HepG2 (cell line): ENCODE data around the gene ZC3H4. TPM values are rescaled to one million over a fixed set of nuclear protein-coding genes. Genes with fewer than 3 reads are reported as not detected.

ENCODE experiments used
- CEBPG ChIP-seq: IDR thresholded peaks from 2 replicates; pipeline ENCODE4 v1.6.1; 2016
- CHCHD3 ChIP-seq: sonication (generic); formaldehyde crosslinking; IDR thresholded peaks from 2 replicates; pipeline ENCODE4 v1.8.0; 2022; ENCODE audit warnings: mild to moderate bottlenecking, missing genetic modification reagents, moderate library complexity
- DMAP1 ChIP-seq: IDR thresholded peaks from 2 replicates; pipeline ENCODE4 v1.6.1; 2016
- FOXC1 ChIP-seq: sonication (generic); formaldehyde crosslinking; IDR thresholded peaks from 2 replicates; pipeline ENCODE4 v1.8.0; 2022; ENCODE audit warnings: mild to moderate bottlenecking, missing genetic modification reagents, borderline replicate concordance
- FOXK2 ChIP-seq: fragments of 450-650 bp; IDR thresholded peaks from 2 replicates; pipeline ENCODE4 v1.6.1; 2016
- HDAC2 ChIP-seq: sonication (generic); formaldehyde crosslinking; IDR thresholded peaks from 2 replicates; pipeline ENCODE4 v1.4.0; 2020; ENCODE audit warnings: missing genetic modification reagents
- HNF4G ChIP-seq, 2 experiments: sonication (generic) in 1 of 2; formaldehyde crosslinking in 1 of 2; IDR thresholded peaks; 2 replicates each; pipeline versions ENCODE4 v1.4.0 to v1.6.1; 2011 to 2020; ENCODE audit warnings: borderline replicate concordance in 2 of 2, low read depth in 2 of 2, mild to moderate bottlenecking in 2 of 2, low read length in 1 of 2, missing genetic modification reagents in 1 of 2, moderate library complexity in 1 of 2
- JARID2 ChIP-seq: sonication (generic); formaldehyde crosslinking; IDR thresholded peaks from 2 replicates; pipeline ENCODE4 v1.8.1; 2023; ENCODE audit warnings: missing genetic modification reagents, inconsistent platforms; ENCODE audit not compliant: insufficient replicate concordance
- KDM5A ChIP-seq: fragments of 200-600 bp; sonication (generic); IDR thresholded peaks from 2 replicates; pipeline ENCODE4 v1.7.0; 2018; ENCODE audit warnings: antibody characterized with exemption, mild to moderate bottlenecking, low read length, borderline replicate concordance
- MNT ChIP-seq: fragments of 450-650 bp; IDR thresholded peaks from 2 replicates; pipeline ENCODE4 v1.6.1; 2016
- PPARG ChIP-seq: conservative IDR thresholded peaks from 2 replicates; pipeline ENCODE4 v1.6.1; 2016; ENCODE audit warnings: missing biosample characterization, missing genetic modification reagents
- PTBP1 ChIP-seq: fragments of 200-400 bp; formaldehyde crosslinking; IDR thresholded peaks from 2 replicates; pipeline ENCODE4 v1.6.1; 2018; ENCODE audit warnings: low read length, low read depth; ENCODE audit not compliant: poor library complexity, severe bottlenecking
- SNAI1 ChIP-seq: sonication (generic); formaldehyde crosslinking; IDR thresholded peaks from 2 replicates; pipeline ENCODE4 v1.5.0; 2020; ENCODE audit warnings: mild to moderate bottlenecking, missing genetic modification reagents, borderline replicate concordance
- SP5 ChIP-seq: IDR thresholded peaks from 2 replicates; pipeline ENCODE4 v1.6.1; 2016; ENCODE audit warnings: low read depth, borderline replicate concordance
- SRSF4 ChIP-seq: fragments of 200-400 bp; formaldehyde crosslinking; IDR thresholded peaks from one replicate; pipeline ENCODE4 v1.6.1; 2018; ENCODE audit warnings: mild to moderate bottlenecking, low read depth, low read length, moderate library complexity; ENCODE audit not compliant: poor library complexity, severe bottlenecking
- STAT5B ChIP-seq: sonication (generic); formaldehyde crosslinking; IDR thresholded peaks from 2 replicates; pipeline ENCODE4 v1.4.0; 2020; ENCODE audit warnings: missing genetic modification reagents
- XRCC5 ChIP-seq: fragments of 200-400 bp; formaldehyde crosslinking; optimal IDR thresholded peaks from 2 replicates; pipeline ENCODE3; 2017; ENCODE audit warnings: mild to moderate bottlenecking, low read length
- ZFAT ChIP-seq: sonication (generic); formaldehyde crosslinking; conservative IDR thresholded peaks from 2 replicates; pipeline ENCODE4 v1.8.1; 2023; ENCODE audit warnings: missing genetic modification reagents, inconsistent platforms
- ZNF138 ChIP-seq: sonication (generic); formaldehyde crosslinking; IDR thresholded peaks from 2 replicates; pipeline ENCODE4 v1.5.0; 2020; ENCODE audit warnings: mild to moderate bottlenecking, low read depth, missing genetic modification reagents
- ZNF234 ChIP-seq: sonication (generic); formaldehyde crosslinking; conservative IDR thresholded peaks from 2 replicates; pipeline ENCODE4 v1.5.1; 2020; ENCODE audit warnings: mild to moderate bottlenecking, missing genetic modification reagents
- ZNF333 ChIP-seq: sonication (generic); formaldehyde crosslinking; IDR thresholded peaks from 2 replicates; pipeline ENCODE4 v1.4.0; 2020; ENCODE audit warnings: mild to moderate bottlenecking, missing genetic modification reagents, borderline replicate concordance
- ZNF33B ChIP-seq: sonication (generic); formaldehyde crosslinking; IDR thresholded peaks from 2 replicates; pipeline ENCODE4 v1.5.1; 2020; ENCODE audit warnings: mild to moderate bottlenecking, missing genetic modification reagents
- ZNF674 ChIP-seq: sonication (generic); formaldehyde crosslinking; IDR thresholded peaks from 2 replicates; pipeline ENCODE4 v1.5.0; 2020; ENCODE audit warnings: low read depth, mild to moderate bottlenecking, missing genetic modification reagents
- ZNF720 ChIP-seq: sonication (generic); formaldehyde crosslinking; IDR thresholded peaks from 2 replicates; pipeline ENCODE4 v1.4.0; 2020; ENCODE audit warnings: missing genetic modification reagents
- polyA plus RNA-seq, 8 experiments: library from polyadenylated mRNA; depleted of rRNA in 3 of 8; stranded (reverse) in 7 of 8; unstranded in 1 of 8; fragments of >200 nt; fragmentation: Illumina TruSeq in 4 of 8; extraction: Trizol in 4 of 8; gene quantifications; 2 replicates each; pipeline versions ENCODE4 v1.2.1 to v1.2.3, GENCODE V29; 2011 to 2016; ENCODE audit warnings: low read depth in 4 of 8, missing spikeins in 1 of 8, mixed read lengths in 1 of 8; ENCODE audit not compliant: insufficient read depth in 1 of 8
- total RNA-seq, 5 experiments: library from RNA; depleted of rRNA; stranded (reverse); fragments of >200 nt; fragmentation: Illumina TruSeq; extraction: Trizol; gene quantifications; 2 replicates each; pipeline ENCODE4 v1.2.3, GENCODE V29; 2016; ENCODE audit warnings: low read depth in 1 of 5
- TF ChIP-seq, protein P1 (sequence below): sonication (generic); formaldehyde crosslinking; IDR thresholded peaks from 2 replicates; pipeline ENCODE4 v1.8.1; 2023; ENCODE audit warnings: mild to moderate bottlenecking, moderate library complexity, missing genetic modification reagents
- TF ChIP-seq, protein P2 (sequence below): sonication (generic); formaldehyde crosslinking; IDR thresholded peaks from 2 replicates; pipeline ENCODE4 v1.8.0; 2022; ENCODE audit warnings: missing genetic modification reagents, mild to moderate bottlenecking, borderline replicate concordance
- TF ChIP-seq, protein P3 (sequence below): fragments of 450-650 bp; IDR thresholded peaks from 2 replicates; pipeline ENCODE4 v1.6.1; 2017

The ZC3H4 gene
- total and polyA plus RNA-seq, 2 of the 13 experiments (the other 11 are each of a cell fraction or from before 2014, with no cell fraction given), result 1.8 to 10.7 TPM

- TF ChIP-seq ZFAT (CRISPR knock-in tag), result no peak
- peak; percentile 25 for TF ChIP-seq XRCC5
- TF ChIP-seq STAT5B (CRISPR knock-in tag), result no peak
- 0 out of 2 replicates have a peak, but pooled peaks have one; percentile 50 for TF ChIP-seq DMAP1 (CRISPR knock-in tag)
- TF ChIP-seq, protein P1, sequence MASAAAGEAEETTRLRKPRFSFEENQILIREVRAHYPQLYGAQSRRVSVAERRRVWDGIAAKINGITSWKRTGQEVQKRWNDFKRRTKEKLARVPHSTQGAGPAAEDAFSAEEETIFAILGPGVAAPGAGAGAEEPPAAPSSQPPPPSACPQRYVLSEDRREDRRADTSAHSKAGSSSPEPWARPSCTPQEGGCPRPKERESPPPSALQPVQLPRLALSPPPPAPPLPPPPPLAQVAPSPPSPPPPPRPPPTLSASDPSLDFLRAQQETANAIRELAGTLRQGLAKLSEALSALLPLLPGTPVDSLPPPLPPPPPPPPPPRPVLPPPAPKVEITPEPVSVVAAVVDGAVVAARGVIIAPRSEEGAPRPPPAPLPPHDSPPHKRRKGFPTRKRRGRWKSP, result no peak
- no peak for TF ChIP-seq FOXC1 (CRISPR knock-in tag)
- TF ChIP-seq ZNF138 (CRISPR knock-in tag), result no peak
- TF ChIP-seq CEBPG (CRISPR knock-in tag), result peak; percentile 46; the same call in 1 of the 2 replicates
- peak; percentile 81 for TF ChIP-seq HNF4G (IDR thresholded peaks at IDR 0.05; ENCODE audit: borderline replicate concordance, low read depth, low read length)
- peak; percentile 73; the same call in 1 of the 2 replicates for TF ChIP-seq HNF4G (CRISPR knock-in tag; IDR thresholded peaks at IDR 0.05; ENCODE audit: borderline replicate concordance, low read depth)
- TF ChIP-seq, protein P2, sequence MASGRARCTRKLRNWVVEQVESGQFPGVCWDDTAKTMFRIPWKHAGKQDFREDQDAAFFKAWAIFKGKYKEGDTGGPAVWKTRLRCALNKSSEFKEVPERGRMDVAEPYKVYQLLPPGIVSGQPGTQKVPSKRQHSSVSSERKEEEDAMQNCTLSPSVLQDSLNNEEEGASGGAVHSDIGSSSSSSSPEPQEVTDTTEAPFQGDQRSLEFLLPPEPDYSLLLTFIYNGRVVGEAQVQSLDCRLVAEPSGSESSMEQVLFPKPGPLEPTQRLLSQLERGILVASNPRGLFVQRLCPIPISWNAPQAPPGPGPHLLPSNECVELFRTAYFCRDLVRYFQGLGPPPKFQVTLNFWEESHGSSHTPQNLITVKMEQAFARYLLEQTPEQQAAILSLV, result no peak
- TF ChIP-seq HDAC2 (CRISPR knock-in tag), result peak; percentile 85
- no peak for TF ChIP-seq ZNF333 (CRISPR knock-in tag)
- no peak for TF ChIP-seq MNT
- no peak for TF ChIP-seq SRSF4
- no peak for TF ChIP-seq FOXK2
- no peak for TF ChIP-seq KDM5A
- no peak for TF ChIP-seq ZNF234 (CRISPR knock-in tag)
- no peak for TF ChIP-seq ZNF674
- no peak for TF ChIP-seq PTBP1
- TF ChIP-seq SP5 (CRISPR knock-in tag), result no peak
- no peak for TF ChIP-seq CHCHD3 (CRISPR knock-in tag)
- no peak for TF ChIP-seq ZNF33B (CRISPR knock-in tag)
- peak; percentile 72 for TF ChIP-seq PPARG (CRISPR knock-in tag)
- TF ChIP-seq SNAI1 (CRISPR knock-in tag), result no peak
- TF ChIP-seq JARID2, result no peak
- TF ChIP-seq, protein P3, sequence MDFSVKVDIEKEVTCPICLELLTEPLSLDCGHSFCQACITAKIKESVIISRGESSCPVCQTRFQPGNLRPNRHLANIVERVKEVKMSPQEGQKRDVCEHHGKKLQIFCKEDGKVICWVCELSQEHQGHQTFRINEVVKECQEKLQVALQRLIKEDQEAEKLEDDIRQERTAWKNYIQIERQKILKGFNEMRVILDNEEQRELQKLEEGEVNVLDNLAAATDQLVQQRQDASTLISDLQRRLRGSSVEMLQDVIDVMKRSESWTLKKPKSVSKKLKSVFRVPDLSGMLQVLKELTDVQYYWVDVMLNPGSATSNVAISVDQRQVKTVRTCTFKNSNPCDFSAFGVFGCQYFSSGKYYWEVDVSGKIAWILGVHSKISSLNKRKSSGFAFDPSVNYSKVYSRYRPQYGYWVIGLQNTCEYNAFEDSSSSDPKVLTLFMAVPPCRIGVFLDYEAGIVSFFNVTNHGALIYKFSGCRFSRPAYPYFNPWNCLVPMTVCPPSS, result no peak
- TF ChIP-seq ZNF720 (CRISPR knock-in tag), result no peak
Observed at GRCh38 chr19:47107202-47107952, 6.2 kb downstream of the ZC3H4 start (continued).
